VCaP (cell line): ENCODE measurements around the gene CAMTA1.

Experiments
- H3K27ac ChIP-seq: fragments of 450-650 bp; 2 replicates; pipeline ENCODE4 v1.5.1; 2017
- TF ChIP-seq, protein P1 (sequence below): fragments of 450-650 bp; conservative IDR thresholded peaks from 2 replicates; pipeline ENCODE4 v1.5.1; 2017; ENCODE audit warnings: mild to moderate bottlenecking, moderate library complexity

CAMTA1 gene

DNA sequence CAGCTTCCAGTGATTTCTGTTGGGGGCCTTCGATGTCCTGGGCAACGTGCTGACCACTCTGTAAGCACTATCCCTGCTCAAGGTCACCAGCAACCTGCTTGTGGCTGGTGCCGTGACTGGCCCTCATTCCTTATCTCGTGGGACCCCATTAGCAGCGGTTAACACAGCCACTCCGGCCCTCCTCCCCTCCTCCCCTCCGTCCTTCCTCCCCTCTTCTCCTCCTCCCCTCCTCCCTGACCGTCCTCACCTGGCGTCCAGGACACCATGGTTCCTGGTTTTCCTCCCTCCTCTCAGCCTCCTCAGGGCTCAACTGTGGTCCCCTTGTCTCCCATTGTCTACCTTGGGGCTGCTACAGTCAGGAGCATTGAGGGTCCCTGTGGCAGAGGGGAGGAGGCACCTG, 157.7 kb downstream of the CAMTA1 start:
- TF ChIP-seq, protein P1, sequence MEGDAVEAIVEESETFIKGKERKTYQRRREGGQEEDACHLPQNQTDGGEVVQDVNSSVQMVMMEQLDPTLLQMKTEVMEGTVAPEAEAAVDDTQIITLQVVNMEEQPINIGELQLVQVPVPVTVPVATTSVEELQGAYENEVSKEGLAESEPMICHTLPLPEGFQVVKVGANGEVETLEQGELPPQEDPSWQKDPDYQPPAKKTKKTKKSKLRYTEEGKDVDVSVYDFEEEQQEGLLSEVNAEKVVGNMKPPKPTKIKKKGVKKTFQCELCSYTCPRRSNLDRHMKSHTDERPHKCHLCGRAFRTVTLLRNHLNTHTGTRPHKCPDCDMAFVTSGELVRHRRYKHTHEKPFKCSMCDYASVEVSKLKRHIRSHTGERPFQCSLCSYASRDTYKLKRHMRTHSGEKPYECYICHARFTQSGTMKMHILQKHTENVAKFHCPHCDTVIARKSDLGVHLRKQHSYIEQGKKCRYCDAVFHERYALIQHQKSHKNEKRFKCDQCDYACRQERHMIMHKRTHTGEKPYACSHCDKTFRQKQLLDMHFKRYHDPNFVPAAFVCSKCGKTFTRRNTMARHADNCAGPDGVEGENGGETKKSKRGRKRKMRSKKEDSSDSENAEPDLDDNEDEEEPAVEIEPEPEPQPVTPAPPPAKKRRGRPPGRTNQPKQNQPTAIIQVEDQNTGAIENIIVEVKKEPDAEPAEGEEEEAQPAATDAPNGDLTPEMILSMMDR: no peak
- H3K27ac ChIP-seq: no peak overlapping the region

DNA sequence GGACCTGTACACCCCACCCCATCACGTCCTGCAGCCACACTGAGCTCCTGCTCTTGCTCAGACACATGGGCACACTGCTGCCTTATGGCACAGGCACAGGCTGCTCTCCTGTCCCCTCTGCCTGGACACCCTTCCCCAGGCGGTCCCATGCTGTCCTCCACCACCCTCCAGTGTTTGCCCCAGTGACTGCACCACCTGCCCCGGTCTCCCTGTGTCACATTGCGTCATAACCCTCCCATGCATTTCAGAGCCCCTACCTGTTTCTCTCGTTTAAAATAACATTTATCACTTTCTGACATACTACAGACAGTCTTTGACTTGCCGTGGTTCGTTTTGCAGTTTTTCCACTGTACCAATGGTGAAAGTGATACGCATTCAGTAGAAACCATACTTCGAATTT, 159.2 kb downstream of the CAMTA1 start:
- TF ChIP-seq, protein P1: no peak
- no peak overlapping the region for H3K27ac ChIP-seq

DNA sequence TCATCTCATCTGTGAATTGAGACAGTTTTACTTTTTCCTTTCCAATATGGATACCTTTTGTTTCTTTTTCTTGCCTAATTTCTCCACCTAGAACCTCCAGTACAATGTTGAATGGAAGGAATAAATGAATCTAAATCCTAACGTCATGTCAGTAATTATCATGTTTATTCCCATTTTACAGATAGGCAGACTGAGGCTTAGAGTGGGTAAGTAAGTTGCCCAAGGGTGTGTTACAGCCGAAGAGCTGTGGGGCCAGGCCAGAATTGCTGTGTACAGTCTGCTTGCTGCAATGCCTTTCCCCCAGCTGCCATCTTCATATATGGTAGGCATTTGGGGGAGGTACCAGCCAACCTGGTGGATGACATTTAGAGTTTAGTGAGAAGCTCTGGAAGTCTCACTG, 162.7 kb downstream of the CAMTA1 start:
- TF ChIP-seq, protein P1: no peak
- no peak overlapping the region for H3K27ac ChIP-seq

DNA sequence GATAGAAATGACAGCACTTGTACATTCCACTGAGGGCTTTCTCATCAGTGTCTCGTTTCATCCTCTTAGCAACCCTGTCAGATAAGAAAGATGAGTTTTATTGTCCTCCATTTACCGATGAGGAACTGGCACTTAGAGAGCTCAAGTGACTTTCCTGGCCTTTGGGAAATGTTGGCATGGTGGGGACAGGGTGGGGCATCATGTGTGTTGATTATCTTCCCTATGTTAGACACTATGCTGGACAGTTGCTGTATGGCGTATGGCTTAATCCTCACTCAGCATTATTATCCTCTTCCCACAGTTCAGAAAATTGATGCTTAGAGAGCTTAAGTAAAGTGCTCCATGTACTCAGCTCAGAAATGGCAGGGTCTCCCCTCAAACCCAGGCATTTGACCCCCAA, 163.2 kb downstream of the CAMTA1 start:
- TF ChIP-seq, protein P1: no peak

DNA sequence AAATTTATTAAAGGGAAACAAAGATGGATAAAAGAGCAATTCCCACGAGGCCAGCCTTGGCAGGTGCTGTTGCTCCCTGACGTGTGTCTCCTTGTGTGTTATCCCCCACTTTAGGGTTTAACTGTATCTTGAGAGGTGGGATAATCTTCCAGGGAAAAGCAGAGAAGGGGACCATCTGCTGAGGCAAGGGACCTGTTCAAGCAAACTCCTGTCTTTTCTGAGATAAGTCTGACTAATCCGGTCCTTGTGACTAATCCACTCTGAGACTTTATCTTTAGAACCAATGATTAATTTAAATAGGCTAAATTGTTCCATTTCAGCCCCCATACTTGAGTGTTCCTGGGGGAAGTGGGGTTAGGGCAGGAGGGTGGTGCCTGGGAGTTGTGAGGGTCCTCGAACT, 163.6 kb downstream of the CAMTA1 start:
- H3K27ac ChIP-seq: no peak overlapping the region
- TF ChIP-seq, protein P1: no peak

More for the DNA sequence above, 163.2 kb downstream of the CAMTA1 start:
- no peak overlapping the region for H3K27ac ChIP-seq

DNA sequence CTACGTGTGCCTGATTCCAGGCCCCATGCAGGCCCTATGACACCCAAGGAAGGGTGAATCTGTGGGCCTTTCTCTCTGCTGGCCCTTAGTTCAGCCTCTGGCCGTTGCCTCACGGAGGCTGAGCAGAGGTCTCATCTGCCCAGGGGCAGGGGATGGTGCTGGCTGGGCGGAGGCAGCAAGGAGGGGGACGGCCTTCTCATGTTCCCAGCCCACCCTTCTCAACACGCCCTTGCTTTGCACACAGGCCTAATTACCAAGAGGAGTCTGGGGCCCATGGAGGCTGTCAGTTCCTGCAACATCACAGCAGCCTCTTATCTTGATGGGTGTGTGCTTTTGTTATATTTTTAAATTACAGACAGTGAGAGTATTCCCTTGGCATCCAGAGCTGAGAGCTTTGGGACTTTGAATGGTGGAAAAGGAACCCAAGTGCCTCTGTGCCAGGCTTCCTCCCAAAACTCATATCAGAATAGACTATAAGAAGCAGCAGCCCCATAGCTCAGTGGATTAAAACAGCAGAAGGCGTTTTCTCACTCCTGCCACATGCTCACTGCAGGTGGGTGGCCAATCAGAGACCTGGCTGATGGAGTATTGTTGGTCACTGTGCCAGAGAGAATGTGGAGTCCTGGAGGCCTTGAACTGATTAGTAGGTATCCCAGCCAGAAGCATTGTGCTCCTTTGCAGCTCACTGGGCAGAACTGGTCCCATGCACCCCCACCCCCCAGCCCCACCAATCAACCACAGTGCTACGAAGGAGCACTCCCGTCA, 164.9 kb downstream of the CAMTA1 start:
- no peak overlapping the region for H3K27ac ChIP-seq
- TF ChIP-seq, protein P1: no peak

DNA sequence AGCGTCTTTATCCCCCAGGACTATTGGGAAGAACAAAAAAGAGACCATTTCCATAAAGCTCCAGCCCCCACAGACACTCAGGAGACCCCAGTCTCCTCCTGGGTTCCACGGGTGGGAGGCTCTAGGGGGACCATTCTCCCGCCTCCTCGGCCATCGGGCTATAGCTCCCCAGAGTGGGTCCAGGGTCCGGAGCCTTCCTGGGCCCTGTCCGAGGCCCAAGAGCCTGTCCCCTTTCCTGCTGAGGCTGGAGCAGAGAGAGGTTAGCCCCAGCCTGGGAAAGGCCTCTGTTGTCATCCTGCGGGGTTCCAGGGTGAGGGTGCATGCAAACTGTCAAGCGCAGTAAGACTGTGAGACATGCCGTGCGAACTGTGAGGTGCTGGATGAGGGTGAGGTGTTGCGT, 166.3 kb downstream of the CAMTA1 start:
- H3K27ac ChIP-seq: no peak overlapping the region
- TF ChIP-seq, protein P1: no peak
